HCT116 (cell line): ENCODE results near the gene CSRNP2. TPM values are rescaled to one million over a fixed set of nuclear protein-coding genes. Genes with fewer than 3 reads are reported as not detected.
"Not testable (repeated sequence)": the region's sequence is repeated elsewhere in the genome, so short reads cannot be mapped to it uniquely, and the experiment has no call there.

Experiments
- ATAC-seq: fragments of 200-7000 bp; cut with Tn5 transposase; 2 replicates; pipeline ENCODE4 v1.9.1; 2020; ENCODE audit warnings: mild to moderate bottlenecking, moderate library complexity
- BruUV-seq: library from RNA; stranded (reverse); fragments of 400-500 nt; replicated peaks from 2 replicates; lab custom pipeline; 2021; lab: Mats Ljungman, UMichigan
- CTCF ChIA-PET: fragments of 300-600 bp; sonication (Branson Sonifier 250); formaldehyde crosslinking; loops from one replicate; lab custom pipeline; 2021; ENCODE audit warnings: antibody characterized with exemption; lab: Charles Lee
- POLR2A ChIA-PET: fragments of 300-600, 350-600 bp; sonication (Branson Sonifier 250); formaldehyde crosslinking; loops from one replicate; lab custom pipeline; 2021; ENCODE audit warnings: antibody characterized with exemption; lab: Charles Lee
- RAD21 ChIA-PET, 2 experiments: fragments of 300-600 bp; sonication (Branson Sonifier 250); formaldehyde crosslinking; loops; one replicate each; lab custom pipeline; 2023; ENCODE audit warnings: low total read pairs in 2 of 2; ENCODE audit not compliant: uncharacterized antibody in 2 of 2, unreplicated experiment in 2 of 2, low non-redundant PET in 1 of 2; lab: Charles Lee
- DNase-seq: peaks from one replicate; pipeline ENCODE4 v3.0.0-alpha.2; 2010; ENCODE audit warnings: low read depth, low spot score
- H2AFZ ChIP-seq: fragments of 200-600 bp; shearing (Covaris generic), sonication (generic); 2 replicates; pipeline ENCODE4 v1.6.1; 2017; ENCODE audit warnings: low read depth, mixed run types, mixed read lengths, antibody characterized with exemption, low read length; ENCODE audit not compliant: poor library complexity, severe bottlenecking
- H3K27ac ChIP-seq: 2 replicates; pipeline ENCODE4 v1.5.1; 2012; ENCODE audit warnings: low read depth, low read length
- H3K27me3 ChIP-seq: fragments of 200-600 bp; sonication (generic); 2 replicates; pipeline ENCODE4 v1.6.1; 2016; ENCODE audit warnings: mixed run types, low read length, mixed read lengths; ENCODE audit not compliant: insufficient read depth
- H3K36me3 ChIP-seq, 2 experiments: fragments of 200-500 bp in 1 of 2; fragments of 200-600 bp in 1 of 2; sonication (Bioruptor generic) in 1 of 2; sonication (generic) in 1 of 2; 2 replicates each; pipeline versions ENCODE4 v1.5.1 to v1.6.1; 2014 to 2016; ENCODE audit warnings: low read length in 2 of 2, inconsistent platforms in 1 of 2, mixed read lengths in 1 of 2, mixed run types in 1 of 2; ENCODE audit not compliant: insufficient read depth in 2 of 2, control insufficient read depth in 1 of 2
- H3K4me1 ChIP-seq, 2 experiments: fragments of 200-600 bp in 1 of 2; sonication (generic) in 1 of 2; 2 replicates each; pipeline versions ENCODE4 v1.5.1 to v1.6.1; 2012 to 2017; ENCODE audit warnings: low read length in 2 of 2, inconsistent platforms in 1 of 2, mild to moderate bottlenecking in 1 of 2, mixed read lengths in 1 of 2, mixed run types in 1 of 2, moderate library complexity in 1 of 2; ENCODE audit not compliant: insufficient read depth in 2 of 2, control insufficient read depth in 1 of 2
- H3K4me2 ChIP-seq: fragments of 200-600 bp; sonication (generic); 2 replicates; pipeline ENCODE4 v1.6.1; 2017; ENCODE audit warnings: mixed run types, low read length, mixed read lengths
- H3K4me3 ChIP-seq, 2 experiments: fragments of 200-600 bp in 1 of 2; sonication (generic) in 1 of 2; replicated peaks in 1 of 2; 2 replicates each; pipeline ENCODE4 v1.5.1; 2011 to 2016; ENCODE audit warnings: low read length in 2 of 2, control low read depth in 1 of 2, low read depth in 1 of 2, mild to moderate bottlenecking in 1 of 2, mixed read lengths in 1 of 2, mixed run types in 1 of 2
- H3K79me2 ChIP-seq: fragments of 200-600 bp; sonication (generic); 2 replicates; pipeline ENCODE4 v1.6.1; 2017; ENCODE audit warnings: mild to moderate bottlenecking, mixed run types, low read length, moderate library complexity, mixed read lengths; ENCODE audit not compliant: insufficient read depth
- H3K9ac ChIP-seq: fragments of 200-600 bp; sonication (generic); 2 replicates; pipeline ENCODE4 v1.6.1; 2016; ENCODE audit warnings: low read length, mixed read lengths
- H3K9me2 ChIP-seq: fragments of 200-600 bp; sonication (generic), shearing (Covaris generic); 2 replicates; pipeline ENCODE4 v1.6.1; 2017; ENCODE audit warnings: mixed run types, mild to moderate bottlenecking, moderate library complexity; ENCODE audit not compliant: insufficient read depth
- H3K9me3 ChIP-seq, 2 experiments: fragments of 200-500 bp in 1 of 2; fragments of 200-600 bp in 1 of 2; sonication (Bioruptor generic) in 1 of 2; sonication (generic) in 1 of 2; 2 replicates each; pipeline ENCODE4 v1.6.1; 2014 to 2017; ENCODE audit warnings: low read length in 2 of 2, mixed read lengths in 2 of 2, inconsistent platforms in 1 of 2, low read depth in 1 of 2, mild to moderate bottlenecking in 1 of 2, mixed run types in 1 of 2, moderate library complexity in 1 of 2; ENCODE audit not compliant: control insufficient read depth in 1 of 2, insufficient read depth in 1 of 2
- H4K20me1 ChIP-seq: fragments of 200-600 bp; sonication (generic), shearing (Covaris generic); 2 replicates; pipeline ENCODE4 v1.6.1; 2017; ENCODE audit warnings: mixed run types, mild to moderate bottlenecking, moderate library complexity; ENCODE audit not compliant: insufficient read depth
- CTCF ChIP-seq, 3 experiments: fragments of 200-600 bp in 1 of 3; sonication (generic) in 1 of 3; IDR thresholded peaks in 2 of 3; conservative IDR thresholded peaks in 1 of 3; 2 replicates each; pipeline ENCODE4 v1.5.1; 2012 to 2017; ENCODE audit warnings: low read depth in 2 of 3, low read length in 2 of 3, antibody characterized with exemption in 1 of 3, borderline replicate concordance in 1 of 3, control low read depth in 1 of 3, mild to moderate bottlenecking in 1 of 3, mixed read lengths in 1 of 3, mixed run types in 1 of 3, moderate library complexity in 1 of 3; ENCODE audit not compliant: insufficient read depth in 1 of 3
- ELF1 ChIP-seq: IDR thresholded peaks from 2 replicates; pipeline ENCODE4 v1.6.1; 2012; ENCODE audit warnings: low read depth, borderline replicate concordance
- EZH2 ChIP-seq: fragments of 200-600 bp; sonication (generic); IDR thresholded peaks from 2 replicates; pipeline ENCODE4 v1.6.1; 2017; ENCODE audit warnings: antibody characterized with exemption, mixed run types
- FOSL1 ChIP-seq: IDR thresholded peaks from 2 replicates; pipeline ENCODE4 v1.6.1; 2012; ENCODE audit warnings: low read depth
- JUND ChIP-seq: IDR thresholded peaks from 2 replicates; pipeline ENCODE4 v1.6.1; 2012
- POLR2AphosphoS5 ChIP-seq: IDR thresholded peaks from 2 replicates; pipeline ENCODE4 v1.6.1; 2011; ENCODE audit warnings: mild to moderate bottlenecking, low read depth, low read length, moderate library complexity
- SIN3A ChIP-seq: IDR thresholded peaks from 2 replicates; pipeline ENCODE4 v1.6.1; 2012; ENCODE audit warnings: low read depth
- YY1 ChIP-seq: IDR thresholded peaks from 2 replicates; pipeline ENCODE4 v1.6.1; 2011; ENCODE audit warnings: low read length, low read depth, moderate library complexity, mild to moderate bottlenecking; ENCODE audit not compliant: insufficient replicate concordance; ENCODE audit errors: extremely low read depth
- ZFX ChIP-seq: fragments of 450-650 bp; IDR thresholded peaks from 2 replicates; pipeline ENCODE4 v1.6.1; 2017
- ZNF274 ChIP-seq: fragments of 200-500 bp; sonication (Bioruptor generic); IDR thresholded peaks from 2 replicates; pipeline ENCODE4 v1.6.1; 2014; ENCODE audit warnings: mild to moderate bottlenecking, low read depth, low read length, inconsistent platforms
- intact Hi-C: fragments of 100-400 bp; cut with micrococcal nuclease; formaldehyde crosslinking; loops from 2 replicates; pipeline ENCODE4 v1.10.0; 2022
- total RNA-seq: library from RNA; stranded (reverse); gene quantifications from one replicate; pipeline ENCODE4 v1.2.1, GENCODE V29; 2021; ENCODE audit not compliant: unreplicated experiment
- TF ChIP-seq, protein P1 (sequence below): IDR thresholded peaks from 2 replicates; pipeline ENCODE4 v1.6.1; 2012

CSRNP2 gene
- total RNA-seq, 1 experiment from 2014 or later, result 19.0 TPM

DNA sequence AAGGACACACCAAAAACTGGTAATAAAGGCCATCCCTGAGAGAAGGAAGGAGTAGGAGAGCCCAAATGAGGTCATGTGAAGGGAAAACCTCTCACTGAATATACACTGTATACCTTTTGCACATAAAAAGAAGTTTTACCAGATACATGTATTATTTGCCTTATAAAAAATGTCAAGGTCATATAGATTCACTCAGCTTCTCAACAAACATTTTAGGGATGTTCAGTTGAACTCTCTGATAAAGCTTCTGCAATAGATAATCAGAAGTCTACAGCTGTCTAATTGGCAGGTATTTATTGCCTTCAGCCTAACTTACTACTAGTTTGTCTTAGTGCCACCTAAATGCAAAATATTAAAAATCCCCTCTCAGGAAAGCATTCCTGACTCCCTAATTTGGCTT, 65.9 kb downstream of the CSRNP2 start:
- ChIA-PET POLR2A (no interaction called here), RAD21 (no interaction called here), CTCF (no interaction called here)
- H3K4me3 ChIP-seq, result no peak overlapping the region
- no peak overlapping the region for H3K4me2 ChIP-seq
- H2AFZ ChIP-seq, result no peak overlapping the region
- no peak for ATAC-seq
- H3K27ac ChIP-seq, result no peak overlapping the region
- H3K36me3 ChIP-seq, result no peaks in the 10 kb centered on the region
- H3K9me2 ChIP-seq, result no peaks in the 10 kb centered on the region
- 0 out of 2 replicates have a peak, but pooled peaks cover under 1% of the 10 kb centered on the region for H4K20me1 ChIP-seq
- no TSS peak for BruUV-seq
- intact Hi-C loops, result no loop called here
- H3K79me2 ChIP-seq, result peaks cover 81% of the 10 kb centered on the region
- no peak for DNase-seq
- TF ChIP-seq FOSL1 (no peak), YY1 (no peak), JUND (no peak), SIN3A (no peak), ZFX (no peak), POLR2AphosphoS5 (no peak), ZNF274 (no peak), CTCF (IDR thresholded peaks at IDR 0.05 in 2 of 3, conservative IDR thresholded peaks at IDR 0.05 in 1 of 3; ENCODE audit: borderline replicate concordance in 1 of 3, insufficient read depth in 1 of 3, low read depth in 2 of 3, low read length in 2 of 3) (no peak), ELF1 (no peak), EZH2 (no peak)
- TF ChIP-seq, protein P1, sequence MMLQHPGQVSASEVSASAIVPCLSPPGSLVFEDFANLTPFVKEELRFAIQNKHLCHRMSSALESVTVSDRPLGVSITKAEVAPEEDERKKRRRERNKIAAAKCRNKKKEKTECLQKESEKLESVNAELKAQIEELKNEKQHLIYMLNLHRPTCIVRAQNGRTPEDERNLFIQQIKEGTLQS, result no peak
- no peak overlapping the region for H3K9ac ChIP-seq
- peaks cover 9 to 14% of the 10 kb centered on the region in 2 experiments; a peak in 3 of 4 replicates for H3K4me1 ChIP-seq
- no peaks in the 10 kb centered on the region for H3K27me3 ChIP-seq
- no peaks in the 10 kb centered on the region for H3K9me3 ChIP-seq

GRCh38 chr12:51014467-51014866, 68.9 kb downstream of the CSRNP2 start:
- Histone ChIP-seq H3K79me2 (peaks cover 68% of the 10 kb centered on the region), H3K4me1 (peaks cover 9 to 14% of the 10 kb centered on the region in 2 experiments; a peak in 3 of 4 replicates)
- RAD21 ChIA-PET, H3K9me2 ChIP-seq, DNase-seq, H3K36me3 ChIP-seq, POLR2A ChIA-PET, H3K27ac ChIP-seq, H2AFZ ChIP-seq, ATAC-seq, BruUV-seq, H3K4me2 ChIP-seq, H3K4me3 ChIP-seq, H4K20me1 ChIP-seq, H3K9ac ChIP-seq, H3K27me3 ChIP-seq, CTCF ChIA-PET, intact Hi-C loops, H3K9me3 ChIP-seq: not testable (repeated sequence)
